Loucy (cell line): ENCODE measurements around the gene CNPPD1.

Experiments used
- H2AFZ ChIP-seq: fragments of 200-600 bp; sonication (generic); 2 replicates; pipeline ENCODE4 v1.6.0; 2016; ENCODE audit warnings: antibody characterized with exemption, mild to moderate bottlenecking, low read length, moderate library complexity
- H3F3A ChIP-seq: fragments of 200-600 bp; 2 replicates; pipeline ENCODE4 v1.6.0; 2016; ENCODE audit warnings: antibody characterized with exemption, low read depth, mild to moderate bottlenecking
- H3K27me3 ChIP-seq: fragments of 200-600 bp; sonication (generic); 2 replicates; pipeline ENCODE4 v1.6.1; 2014; ENCODE audit warnings: low read length, mild to moderate bottlenecking; ENCODE audit not compliant: insufficient read depth, poor library complexity, severe bottlenecking
- H3K36me3 ChIP-seq: fragments of 200-600 bp; sonication (generic); 2 replicates; pipeline ENCODE4 v1.6.1; 2016; ENCODE audit warnings: low read length; ENCODE audit not compliant: insufficient read depth
- H3K4me1 ChIP-seq: fragments of 200-600 bp; sonication (generic); 2 replicates; pipeline ENCODE4 v1.5.1; 2014; ENCODE audit warnings: low read length, mild to moderate bottlenecking; ENCODE audit not compliant: insufficient read depth, poor library complexity, severe bottlenecking
- H3K4me2 ChIP-seq: fragments of 200-600 bp; sonication (generic); 2 replicates; pipeline ENCODE4 v1.6.0; 2014; ENCODE audit warnings: antibody characterized with exemption, low read length, low read depth, mild to moderate bottlenecking; ENCODE audit not compliant: poor library complexity, severe bottlenecking
- H3K4me3 ChIP-seq: fragments of 200-600 bp; sonication (generic); 2 replicates; pipeline ENCODE4 v1.5.1; 2014; ENCODE audit warnings: low read length, mild to moderate bottlenecking, mixed read lengths; ENCODE audit not compliant: poor library complexity, severe bottlenecking
- H3K79me2 ChIP-seq: fragments of 200-600 bp; sonication (generic); 2 replicates; pipeline ENCODE4 v1.6.1; 2014; ENCODE audit warnings: low read length; ENCODE audit not compliant: insufficient read depth
- H3K9ac ChIP-seq: fragments of 200-600 bp; sonication (generic); 2 replicates; pipeline ENCODE4 v1.6.0; 2014; ENCODE audit warnings: mild to moderate bottlenecking, low read depth, low read length, moderate library complexity; ENCODE audit not compliant: poor library complexity, severe bottlenecking
- H3K9me2 ChIP-seq: fragments of 200-600 bp; sonication (generic); replicated peaks from 2 replicates; pipeline ENCODE4 v1.6.1; 2016; ENCODE audit warnings: low read depth, low read length, mixed read lengths
- H3K9me3 ChIP-seq: fragments of 200-600 bp; sonication (generic); 2 replicates; pipeline ENCODE4 v1.6.1; 2014; ENCODE audit warnings: mild to moderate bottlenecking, antibody characterized with exemption, low read length, low read depth; ENCODE audit not compliant: insufficient read depth
- H4K20me1 ChIP-seq: fragments of 200-600 bp; sonication (generic); 2 replicates; pipeline ENCODE4 v1.6.0; 2014; ENCODE audit warnings: antibody characterized with exemption, low read length, mild to moderate bottlenecking; ENCODE audit not compliant: insufficient read depth, poor library complexity, severe bottlenecking
- CTCF ChIP-seq: fragments of 200-600 bp; sonication (generic); conservative IDR thresholded peaks from 2 replicates; pipeline ENCODE4 v1.5.1; 2014; ENCODE audit warnings: mild to moderate bottlenecking, antibody characterized with exemption, low read length
- EZH2phosphoT487 ChIP-seq: fragments of 200-600 bp; IDR thresholded peaks from 2 replicates; pipeline ENCODE4 v1.6.1; 2018; ENCODE audit warnings: antibody characterized with exemption, mild to moderate bottlenecking, moderate library complexity, borderline replicate concordance

Gene CNPPD1

GRCh38 chr2:219142329-219142728, 34.4 kb downstream of the CNPPD1 start:
- Histone ChIP-seq H3K27me3 (no peaks in the 10 kb centered on the region), H3K79me2 (no peaks in the 10 kb centered on the region), H3K9ac (no peak overlapping the region), H3K36me3 (peaks cover 14% of the 10 kb centered on the region; the same call in 1 of the 2 replicates), H3K4me3 (no peak overlapping the region), H4K20me1 (no peaks in the 10 kb centered on the region), H2AFZ (no peak overlapping the region), H3K4me2 (no peak overlapping the region), H3K4me1 (no peaks in the 10 kb centered on the region), H3F3A (no peaks in the 10 kb centered on the region), H3K9me3 (no peaks in the 10 kb centered on the region), H3K9me2 (no peaks in the 10 kb centered on the region)
- TF ChIP-seq CTCF (no peak), EZH2phosphoT487 (no peak)

GRCh38 chr2:219140722-219141121, 36.0 kb downstream of the CNPPD1 start:
- H3F3A ChIP-seq: no peaks in the 10 kb centered on the region
- H4K20me1 ChIP-seq: no peaks in the 10 kb centered on the region

GRCh38 chr2:219133976-219134375, 42.7 kb downstream of the CNPPD1 start:
- Histone ChIP-seq H3K36me3 (no peaks in the 10 kb centered on the region), H3K9me3 (no peaks in the 10 kb centered on the region), H3K9ac (no peak overlapping the region), H3K4me1 (no peaks in the 10 kb centered on the region), H3K27me3 (no peaks in the 10 kb centered on the region), H3K4me3 (no peak overlapping the region), H2AFZ (no peak overlapping the region), H3K4me2 (no peak overlapping the region), H3K9me2 (no peaks in the 10 kb centered on the region), H4K20me1 (no peaks in the 10 kb centered on the region), H3K79me2 (no peaks in the 10 kb centered on the region), H3F3A (no peaks in the 10 kb centered on the region)
- TF ChIP-seq EZH2phosphoT487: no peak
- no peak for TF ChIP-seq CTCF

More at GRCh38 chr2:219140722-219141121, 36.0 kb downstream of the CNPPD1 start:
- no peaks in the 10 kb centered on the region for H3K4me1 ChIP-seq
- H3K9ac ChIP-seq: no peak overlapping the region
- no peak overlapping the region for H3K4me3 ChIP-seq
- no peaks in the 10 kb centered on the region for H3K79me2 ChIP-seq
- TF ChIP-seq CTCF (no peak), EZH2phosphoT487 (no peak)
- H2AFZ ChIP-seq: no peak overlapping the region
- H3K27me3 ChIP-seq: no peaks in the 10 kb centered on the region
- no peak overlapping the region for H3K4me2 ChIP-seq
- H3K36me3 ChIP-seq: peaks cover 4% of the 10 kb centered on the region; the same call in 1 of the 2 replicates
- no peaks in the 10 kb centered on the region for H3K9me2 ChIP-seq
- no peaks in the 10 kb centered on the region for H3K9me3 ChIP-seq
